GM18873 (cell line): ENCODE results near the gene HCFC1.

Experiments used
- ATAC-seq: cut with Tn5 transposase; IDR thresholded peaks from one replicate; pipeline ENCODE4 v1.9.1; 2021; ENCODE audit warnings: mild to moderate bottlenecking, moderate library complexity, moderate number of reproducible peaks; ENCODE audit not compliant: unreplicated experiment, low FRiP score

The HCFC1 gene

GRCh38 chrX:153974726-153975286 is 3.2 kb upstream of the HCFC1 start:
- no peak for ATAC-seq

GRCh38 chrX:153974003-153974725 is 2.5 kb upstream of the HCFC1 start:
- ATAC-seq, result no peak

DNA sequence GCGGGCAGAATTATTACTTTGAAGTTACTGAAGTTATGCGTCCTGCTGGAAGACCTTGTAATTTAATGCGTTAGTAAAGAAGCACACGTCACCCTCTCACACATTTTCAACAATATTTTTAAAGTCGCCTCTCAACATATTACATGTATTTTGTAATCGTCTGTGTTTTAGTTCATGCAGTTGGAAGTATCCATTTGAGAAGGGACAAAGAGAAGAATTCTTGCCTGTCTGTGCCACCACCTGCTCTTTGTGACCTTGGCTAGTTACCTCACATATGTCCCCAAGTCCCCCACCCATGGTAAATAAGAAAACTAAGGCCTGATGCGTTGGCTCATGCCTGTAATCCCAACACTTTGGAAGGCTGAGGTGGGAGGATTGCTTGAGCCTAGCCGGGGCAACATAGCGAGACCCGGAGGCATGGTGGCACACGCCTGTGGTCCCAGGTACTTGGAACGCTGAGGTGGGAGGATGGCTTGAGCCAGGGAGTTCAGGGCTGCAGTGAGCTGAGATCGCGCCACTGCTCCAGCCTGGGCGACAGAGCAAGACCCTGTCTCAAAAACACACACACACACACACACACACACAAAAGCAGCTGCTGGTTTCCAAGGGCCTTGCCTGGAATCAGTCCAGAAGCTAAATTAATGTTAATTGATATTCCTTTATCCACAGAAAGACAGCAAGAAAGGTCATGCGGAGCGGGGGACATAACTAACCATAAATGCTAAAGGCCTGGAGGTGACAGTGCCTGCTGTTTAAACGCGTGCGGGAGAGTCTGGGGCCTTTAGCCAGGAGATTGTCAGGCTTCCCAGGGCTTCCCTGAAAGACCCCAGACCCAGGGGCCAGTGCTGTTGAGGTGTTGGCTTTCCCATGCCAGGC is 1.7 kb upstream of the HCFC1 start:
- no peak for ATAC-seq

DNA sequence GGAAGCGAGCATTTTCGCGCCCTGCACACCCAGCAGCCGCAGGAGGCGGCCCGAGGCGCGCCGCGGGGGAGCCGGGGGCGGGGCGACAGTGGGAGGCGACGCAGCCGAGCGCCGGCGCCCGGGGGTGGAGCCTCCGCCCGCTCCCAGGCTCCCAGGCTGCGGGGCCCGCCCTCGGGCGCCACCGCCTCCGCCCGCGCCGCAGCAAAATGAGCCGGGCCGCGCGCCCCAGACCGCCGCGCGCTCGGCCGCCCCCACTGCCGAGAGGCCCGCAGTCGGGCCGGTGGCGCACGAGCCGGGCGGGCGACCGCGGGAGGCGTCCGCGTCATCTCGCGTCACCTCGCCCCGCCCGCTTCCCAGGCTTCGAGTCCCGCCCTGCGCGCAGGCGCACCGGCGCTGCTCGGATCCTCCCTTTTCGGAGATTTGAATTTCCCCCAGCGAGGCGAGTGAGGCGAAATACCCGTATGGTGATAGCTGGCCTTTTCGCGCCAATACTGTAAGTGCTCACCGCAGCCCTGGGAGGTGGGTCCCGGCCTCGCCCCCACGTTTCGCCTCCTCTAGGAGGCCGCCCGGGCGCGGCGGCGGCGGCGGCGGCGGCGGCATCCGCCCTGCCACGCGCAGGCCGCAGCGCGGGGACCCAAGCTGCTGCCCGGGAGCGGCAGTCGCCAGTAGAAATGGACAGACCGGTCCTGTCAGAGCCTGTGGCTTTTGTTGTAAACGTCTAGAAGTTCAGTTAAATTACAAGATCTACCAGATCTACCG is 929 bp upstream of the HCFC1 start, which contains the start of gene TMEM187:
TSS of gene TMEM187 (plus strand) at position 387 of the 759 bp plus-strand sequence. CDS start 9,309 bp downstream, outside the sequence.
- peak; percentile 37 for ATAC-seq

DNA sequence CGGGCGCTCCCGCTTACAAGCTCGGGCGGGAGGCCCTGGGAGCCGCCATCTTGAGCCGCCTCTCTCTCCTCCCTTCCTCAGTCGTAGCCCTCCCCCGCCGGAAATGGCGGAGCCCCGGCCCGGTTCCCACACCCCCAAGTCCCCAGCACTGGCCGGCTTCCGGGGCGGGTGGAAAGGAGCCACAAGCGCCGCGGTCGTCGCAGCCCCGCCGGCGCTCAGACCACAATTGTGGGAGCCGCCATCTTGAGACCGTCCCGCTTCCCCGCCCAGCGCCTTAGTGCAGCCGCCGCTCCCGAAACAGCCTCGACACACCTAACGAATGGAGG is 531 bp downstream of the HCFC1 start:
- peak; percentile 37 for ATAC-seq

- ATAC-seq, result peak; percentile 2
Observed at GRCh38 chrX:153970357-153971123, 1.1 kb downstream of the HCFC1 start.

- ATAC-seq, result no peak
Observed at GRCh38 chrX:153969904-153970356, 1.7 kb downstream of the HCFC1 start.

DNA sequence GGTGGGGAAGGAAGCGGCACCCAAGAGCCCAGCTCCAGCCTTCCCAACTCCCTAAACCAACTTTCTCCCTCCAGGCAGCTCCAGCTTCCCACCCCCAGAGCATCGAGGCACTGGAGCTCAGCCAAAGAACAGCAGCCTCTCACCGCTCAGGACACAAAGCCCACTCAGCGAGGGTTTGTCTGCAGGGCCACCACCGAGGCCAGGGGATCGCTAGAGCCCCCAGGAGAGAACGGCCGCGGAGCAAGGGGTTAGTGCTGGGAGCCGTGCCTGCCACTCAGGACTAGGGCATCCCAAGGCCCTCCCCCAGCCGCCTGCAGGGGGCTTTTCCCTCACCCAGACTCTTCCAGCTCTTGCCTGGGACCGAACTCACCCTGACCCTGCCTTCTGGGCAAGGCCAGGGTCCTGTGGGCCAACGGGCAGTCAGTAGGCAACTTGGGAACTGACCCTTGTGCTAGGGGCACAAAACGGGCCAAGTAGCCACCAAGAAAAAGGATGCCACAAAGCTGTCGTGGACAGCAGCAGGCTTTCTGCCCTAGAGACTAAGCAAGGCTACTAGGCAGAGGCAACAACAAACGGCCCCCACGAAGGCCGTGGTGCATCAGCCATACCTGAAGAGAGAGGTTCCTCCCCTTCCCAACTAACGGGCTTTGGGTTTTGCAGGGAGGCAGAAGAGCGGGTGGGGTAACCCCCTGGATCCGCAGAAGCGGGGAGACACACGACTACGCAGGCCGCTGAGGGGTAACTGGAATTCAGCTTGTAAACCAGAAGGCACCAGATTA is 2.3 kb downstream of the HCFC1 start:
- ATAC-seq, result no peak

DNA sequence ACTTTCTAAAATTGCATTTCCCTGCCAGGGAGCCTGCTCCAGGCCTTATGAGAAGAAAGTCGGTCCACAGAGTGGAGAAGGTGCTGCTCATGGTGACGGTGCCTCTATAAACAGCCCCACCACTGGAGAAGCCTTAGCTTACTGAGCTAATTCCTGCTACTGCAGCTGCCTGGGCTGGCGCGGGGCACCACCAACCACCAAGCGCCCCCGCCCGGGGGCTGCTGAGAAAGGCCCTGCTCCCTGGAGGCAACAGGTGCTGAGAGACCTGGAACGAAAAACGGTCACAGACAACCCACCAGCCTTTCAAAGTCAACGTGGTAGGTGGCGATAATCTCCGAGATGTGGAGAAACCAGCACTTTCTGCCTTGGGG is 2.9 kb downstream of the HCFC1 start:
- no peak for ATAC-seq

GRCh38 chrX:153968255-153968654 is 3.4 kb downstream of the HCFC1 start:
- no peak for ATAC-seq

GRCh38 chrX:153967536-153968224 is 3.9 kb downstream of the HCFC1 start:
- no peak for ATAC-seq

GRCh38 chrX:153966841-153967535 is 4.6 kb downstream of the HCFC1 start:
- no peak for ATAC-seq

DNA sequence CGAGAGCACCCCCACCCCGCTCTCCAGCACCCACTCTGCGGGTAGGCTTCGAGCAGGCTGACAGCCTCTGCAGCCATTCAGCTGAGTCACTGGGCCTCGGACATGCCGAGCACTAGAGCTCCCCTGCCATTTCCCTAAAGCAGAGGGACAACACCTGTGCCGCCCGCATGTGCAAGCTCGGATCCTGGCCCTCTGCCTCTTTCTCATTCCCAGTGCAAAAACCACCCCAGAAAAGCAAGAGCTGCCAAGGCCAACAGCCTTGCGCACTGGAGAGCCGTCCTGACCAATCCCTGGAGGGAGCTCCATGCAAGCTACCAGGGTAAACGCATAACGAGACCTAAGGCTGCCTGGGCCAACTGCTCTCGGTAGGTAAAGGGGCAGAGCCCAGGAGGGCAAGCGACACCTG is 5.3 kb downstream of the HCFC1 start:
- ATAC-seq, result no peak

- ATAC-seq, result no peak
Observed at GRCh38 chrX:153965406-153965805, 6.2 kb downstream of the HCFC1 start.

GRCh38 chrX:153964105-153964504 is 7.5 kb downstream of the HCFC1 start:
- ATAC-seq, result no peak

GRCh38 chrX:153963546-153963945 is 8.1 kb downstream of the HCFC1 start:
- no peak for ATAC-seq

- ATAC-seq, result no peak
Observed at GRCh38 chrX:153961292-153961691, 10.3 kb downstream of the HCFC1 start.

- no peak for ATAC-seq
Observed at GRCh38 chrX:153960786-153961185, 10.8 kb downstream of the HCFC1 start.
